Stimulated activated CD4-positive, alpha-beta T cell treated with anti-CD3 and anti-CD28 coated beads, Interleukin-1b, Interleukin-23, amount 100 ng/mL, for 1 hour (primary cell): ENCODE measurements around the gene CXCL8.
"Not testable (repeated sequence)": the region's sequence is repeated elsewhere in the genome, so short reads cannot be mapped to it uniquely, and the experiment has no call there.

Experiments used
- DNase-seq, 2 donors: peaks; one replicate each; pipeline ENCODE4 v3.0.0-alpha.2; 2020; ENCODE audit warnings: low read depth in 2 of 2

The CXCL8 gene

GRCh38 chr4:73743795-73744194 lies 3.4 kb downstream of the CXCL8 start:
- no peak for DNase-seq

GRCh38 chr4:73744203-73744602 lies 3.8 kb downstream of the CXCL8 start:
- DNase-seq, result no peak

- DNase-seq, result no peak
Observed at GRCh38 chr4:73750730-73751129, 10.4 kb downstream of the CXCL8 start.

DNA sequence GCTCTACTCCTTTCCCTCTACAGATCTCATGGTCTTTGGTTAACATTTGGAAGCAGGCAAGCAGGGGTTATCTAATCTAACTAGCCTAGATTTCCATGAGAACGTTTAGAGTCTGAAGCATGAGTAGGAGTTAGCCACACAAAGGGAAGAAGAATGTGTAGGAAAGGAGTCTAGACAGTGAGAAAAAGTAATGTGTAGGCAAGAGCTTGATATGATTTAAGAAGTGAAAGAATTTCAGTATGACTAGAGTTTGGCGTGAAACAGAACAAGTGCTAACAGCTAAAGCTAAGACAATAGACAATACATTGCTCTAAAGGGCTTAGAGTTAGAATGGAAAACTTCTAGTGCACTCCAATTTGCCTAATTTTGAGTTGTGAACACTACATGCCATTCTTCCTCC lies 10.8 kb downstream of the CXCL8 start:
- DNase-seq, result no peak

DNA sequence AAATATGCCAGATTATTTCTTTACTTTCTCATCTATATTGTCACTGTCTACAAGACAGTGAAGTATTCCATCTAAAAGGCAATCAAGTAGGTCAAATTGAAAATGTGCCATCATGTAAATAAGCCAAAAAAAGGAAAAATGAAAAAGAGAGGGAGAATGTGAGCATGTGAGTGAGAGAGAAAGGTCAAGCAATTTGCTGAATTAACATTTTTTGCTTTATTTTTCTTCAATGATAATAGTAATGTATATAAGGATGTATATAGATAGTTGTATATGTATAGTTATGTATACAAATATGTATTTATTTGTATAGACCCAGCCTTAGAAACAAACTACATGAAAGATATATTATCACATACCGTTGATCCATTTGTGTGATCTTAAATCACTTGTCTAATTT lies 11.5 kb downstream of the CXCL8 start:
- DNase-seq, result no peak

- DNase-seq, result no peak
Observed at GRCh38 chr4:73752424-73752823, 12.1 kb downstream of the CXCL8 start.

DNA sequence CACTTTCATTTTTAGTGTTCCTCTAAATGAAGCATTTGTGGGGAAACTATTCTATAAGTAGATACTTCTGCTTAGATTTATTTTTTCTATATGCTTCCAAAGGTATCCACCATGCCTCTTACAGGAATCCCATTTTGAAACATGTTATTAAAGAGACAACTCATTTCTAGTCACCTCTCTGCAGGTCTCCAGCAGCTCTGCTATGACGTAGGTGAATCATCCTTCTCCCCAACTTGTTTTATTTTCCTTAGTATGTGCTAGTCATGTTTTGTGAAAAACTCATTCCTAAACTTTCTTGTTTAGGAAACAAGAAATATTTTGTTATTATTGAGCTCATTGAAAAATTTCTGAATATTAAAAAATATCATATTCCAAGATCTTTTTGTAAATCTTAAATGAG lies 12.8 kb downstream of the CXCL8 start:
- DNase-seq, result no peak

DNA sequence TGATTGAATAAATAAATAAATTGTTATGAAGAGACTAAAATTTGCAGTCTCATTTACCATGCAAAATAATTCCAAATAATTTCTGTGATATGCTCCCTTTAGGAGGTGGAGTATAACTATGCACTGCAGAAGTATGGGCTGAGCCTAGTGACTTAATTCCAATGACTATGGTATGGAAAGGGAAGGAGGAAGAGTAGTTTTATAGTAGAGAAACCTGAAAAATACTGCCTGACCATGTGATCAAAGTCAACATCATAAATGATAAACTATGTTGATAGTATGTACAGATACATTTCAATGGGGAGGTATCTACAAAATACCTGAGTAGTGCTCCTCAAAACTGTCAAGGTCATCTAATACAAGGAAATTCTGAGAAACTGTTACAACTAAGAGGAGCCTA lies 14.6 kb downstream of the CXCL8 start:
- no peak for DNase-seq

DNA sequence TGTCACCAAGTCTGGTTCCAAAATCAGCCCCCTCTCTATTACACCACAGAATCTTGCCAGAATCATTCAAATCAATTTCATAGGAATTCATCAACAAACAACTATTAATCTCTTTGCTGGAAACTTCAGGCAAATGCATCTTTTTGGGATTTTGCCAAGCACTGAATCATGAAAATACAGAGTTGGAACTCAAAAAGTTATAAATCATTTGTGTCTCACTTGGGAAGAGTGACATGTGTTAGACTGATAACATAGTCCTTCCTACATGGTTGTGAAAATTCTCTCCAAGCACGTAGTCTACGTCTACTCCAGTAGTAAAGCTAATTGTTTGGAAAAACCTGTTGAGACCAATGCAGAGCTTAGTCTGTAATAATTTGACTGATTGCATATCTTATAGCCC lies 19.0 kb downstream of the CXCL8 start:
- no peak for DNase-seq

GRCh38 chr4:73761856-73762255 lies 21.5 kb downstream of the CXCL8 start:
- DNase-seq, result no peak

- DNase-seq, result no peak
Observed at GRCh38 chr4:73762409-73762808, 22.0 kb downstream of the CXCL8 start.

DNA sequence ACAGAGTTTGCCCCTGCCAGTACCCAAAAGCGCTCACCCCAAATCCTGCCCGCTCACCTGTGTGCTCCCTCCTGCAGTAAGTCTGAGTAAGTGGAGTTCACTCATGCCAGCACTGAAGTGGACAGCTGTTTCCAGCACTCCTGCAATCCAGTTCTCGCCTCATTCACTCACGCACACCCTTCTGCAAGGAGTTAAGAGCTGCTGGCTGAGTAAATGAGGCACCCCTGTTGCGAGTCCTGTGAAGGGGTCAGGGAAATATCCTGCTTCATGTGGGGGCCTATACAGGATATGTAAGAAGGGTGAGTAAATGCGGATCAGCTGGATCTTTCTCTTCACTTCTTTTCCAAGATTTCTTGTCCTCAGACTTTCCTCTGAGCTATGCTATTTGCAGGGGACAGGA lies 23.5 kb downstream of the CXCL8 start:
- no peak for DNase-seq

DNA sequence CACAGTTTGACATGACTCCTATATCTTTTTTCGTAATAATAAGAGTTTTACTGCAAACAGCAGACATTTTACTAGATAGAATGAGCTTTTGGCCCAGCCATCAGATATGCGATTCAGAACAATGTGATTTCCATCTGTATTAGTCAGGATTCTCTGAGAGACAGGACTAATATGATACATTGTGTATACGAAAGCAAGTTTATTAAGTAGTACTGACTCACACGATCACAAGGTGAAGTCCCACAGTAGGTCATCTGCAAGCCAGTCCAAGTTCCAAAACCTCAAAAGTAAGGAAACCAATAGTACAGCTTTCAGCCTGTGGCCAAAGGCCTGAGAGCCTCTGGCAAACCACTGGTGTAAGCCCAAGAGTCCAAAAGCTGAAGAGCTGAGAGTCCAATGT lies 24.1 kb downstream of the CXCL8 start:
- no peak for DNase-seq

DNA sequence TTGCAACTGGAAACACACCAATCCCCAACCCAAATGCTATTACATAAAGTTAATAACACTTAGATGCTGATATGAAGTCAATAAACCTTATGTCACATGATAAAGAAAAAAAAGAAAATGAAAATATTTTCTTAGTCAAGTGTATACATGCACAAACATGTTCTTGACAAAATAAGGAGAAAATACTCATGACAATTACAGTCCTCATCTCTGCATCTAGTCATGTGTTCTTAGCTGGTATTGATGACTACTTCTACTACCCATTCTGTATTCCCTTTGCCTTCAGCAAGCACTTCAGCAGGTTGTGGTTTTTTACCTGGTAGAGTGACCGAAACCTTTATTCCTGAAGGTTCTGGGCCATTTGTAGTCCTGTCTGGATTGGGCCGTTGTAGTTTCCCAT lies 24.9 kb downstream of the CXCL8 start:
- no peak for DNase-seq

DNA sequence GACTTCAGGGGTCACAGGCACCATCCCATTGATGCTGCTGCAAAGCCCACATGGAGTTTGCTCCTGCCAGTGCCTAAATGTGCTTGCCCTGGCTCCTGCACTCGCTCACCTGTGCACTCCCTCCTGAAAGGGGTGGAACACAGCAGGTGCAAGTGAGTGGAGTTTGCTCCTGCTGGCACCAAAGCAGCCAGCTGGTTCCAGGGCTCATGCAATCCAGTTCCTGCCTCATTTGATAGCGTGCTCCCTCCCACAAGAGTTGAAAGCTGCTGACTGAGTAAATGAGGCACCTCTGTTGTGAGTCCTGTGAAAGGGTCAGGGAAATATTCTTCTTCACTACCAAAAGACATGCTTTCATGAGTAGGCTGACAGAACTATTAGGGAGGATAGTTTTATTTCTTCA lies 30.5 kb downstream of the CXCL8 start:
- no peak for DNase-seq

DNA sequence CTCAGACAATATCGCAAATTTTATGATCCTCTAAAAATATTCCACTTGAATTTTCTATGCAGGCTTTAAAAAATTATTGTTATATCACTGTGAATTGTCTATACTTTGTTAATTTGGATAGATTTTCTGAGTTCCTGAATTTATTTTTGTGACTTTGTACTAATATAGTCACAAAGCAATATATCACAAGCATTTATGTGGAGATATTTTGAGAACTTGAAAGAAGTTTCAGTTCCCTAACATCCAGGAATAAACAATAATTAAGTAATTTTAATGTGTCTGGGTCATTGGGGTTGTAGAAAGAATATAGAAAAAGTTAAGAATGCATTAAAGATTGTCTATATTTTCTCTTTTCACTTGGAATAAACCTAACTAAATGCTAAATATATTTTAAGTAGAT lies 32.0 kb downstream of the CXCL8 start:
- DNase-seq, result no peak

GRCh38 chr4:73774406-73774805 lies 34.0 kb downstream of the CXCL8 start:
- DNase-seq, result not testable (repeated sequence)

DNA sequence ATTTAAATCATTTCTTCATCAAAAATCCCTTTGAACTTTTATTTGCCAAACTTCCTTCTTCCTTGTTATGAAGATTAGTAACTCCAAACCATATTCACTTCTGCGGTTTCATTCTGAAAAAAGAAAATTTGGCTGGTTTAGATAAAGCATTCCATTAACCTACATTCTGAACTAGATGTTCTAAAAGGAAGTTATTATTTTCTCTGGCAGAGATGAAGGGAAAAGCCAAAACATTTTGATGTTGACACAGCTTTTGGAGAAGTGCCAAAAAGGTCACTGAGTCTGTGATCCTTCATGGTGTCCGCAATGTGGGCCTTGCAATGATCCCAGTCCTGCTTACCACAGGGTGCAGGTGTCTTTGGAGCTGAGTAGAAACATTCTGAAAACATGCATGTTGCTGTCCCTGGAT lies 36.0 kb downstream of the CXCL8 start:
- no peak for DNase-seq

GRCh38 chr4:73777612-73778011 lies 37.2 kb downstream of the CXCL8 start:
- no peak for DNase-seq

- no peak for DNase-seq
Observed at GRCh38 chr4:73780243-73780642, 39.9 kb downstream of the CXCL8 start.

GRCh38 chr4:73780834-73781233 lies 40.5 kb downstream of the CXCL8 start:
- no peak for DNase-seq

DNA sequence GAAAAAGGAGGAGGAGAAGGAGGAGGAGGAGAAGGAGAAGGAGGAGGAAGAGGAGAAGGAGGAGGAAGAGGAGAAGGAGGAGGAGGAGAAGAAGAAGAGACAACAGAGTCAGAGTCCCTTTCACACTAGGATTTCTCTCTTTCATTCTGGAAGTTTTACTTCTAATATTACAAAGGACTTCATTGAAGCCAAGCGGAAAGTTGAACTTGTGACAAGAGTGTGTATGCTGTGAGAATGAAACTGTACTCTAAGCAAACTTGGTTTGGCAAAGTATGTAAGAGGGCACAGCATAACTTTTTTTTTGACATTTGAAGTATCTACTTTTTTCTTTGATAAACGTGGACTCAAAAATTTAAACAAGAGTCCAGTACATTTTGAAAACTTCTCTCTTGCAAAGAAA lies 48.0 kb downstream of the CXCL8 start:
- no peak for DNase-seq
